ENCODE results near the gene NR5A1. TPM values are rescaled to one million over a fixed set of nuclear protein-coding genes. Genes with fewer than 3 reads are reported as not detected.

NR5A1 gene
- polyA plus RNA-seq, 3 donors, result not detected

DNA sequence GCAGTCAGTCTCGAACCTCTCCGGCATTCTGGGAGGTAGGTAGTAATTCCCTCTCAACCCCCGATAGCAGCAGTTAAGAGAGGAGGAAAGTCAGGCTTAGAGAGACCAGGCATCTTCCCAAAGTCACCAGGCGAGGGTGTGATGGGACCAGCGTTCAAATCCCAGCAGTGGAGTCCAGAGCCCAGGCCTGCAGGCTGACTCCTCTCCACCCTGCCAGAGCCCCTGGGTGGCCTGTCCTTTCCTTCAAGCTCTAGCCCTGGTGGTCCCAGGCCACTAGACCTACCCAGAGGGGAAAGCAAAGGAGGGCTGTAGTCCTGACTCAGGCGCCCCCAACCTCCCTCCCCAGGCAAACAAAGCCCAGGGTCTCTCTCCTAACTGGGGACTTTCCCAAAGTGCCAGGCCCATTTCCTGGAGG, 4.2 kb upstream of the NR5A1 start:
- Mint-ChIP-seq H3K9me3 (no peaks in the 10 kb centered on the region), H3K4me3 (no peak overlapping the region), H3K27me3 (ENCODE audit: low read depth in 3 of 3) (peaks cover 9 to 21% (median 12%) of the 10 kb centered on the region in 3 donors), H3K4me1 (peaks cover 20% of the 10 kb centered on the region), H3K27ac (no peak overlapping the region), H3K36me3 (no peaks in the 10 kb centered on the region)
- Histone ChIP-seq H3K27me3 (ENCODE audit: control insufficient read depth in 2 of 2, insufficient read depth in 2 of 2, low read length in 2 of 2) (peaks cover 0 to 4% of the 10 kb centered on the region in 2 donors), H3K4me1 (ENCODE audit: control insufficient read depth in 1 of 2, insufficient read depth in 2 of 2, low read length in 2 of 2) (peaks cover 7 to 8% of the 10 kb centered on the region in 2 donors), H3K27ac (ENCODE audit: low read depth in 1 of 2, low read length in 2 of 2) (no peak overlapping the region), H3K9ac (ENCODE audit: insufficient read depth, low read length, poor library complexity, severe bottlenecking) (no peak overlapping the region), H2AFZ (ENCODE audit: insufficient read depth, low read depth, low read length, poor library complexity, severe bottlenecking) (no peak overlapping the region), H4K20me1 (ENCODE audit: insufficient read depth, low read length) (no peaks in the 10 kb centered on the region), H3K36me3 (replicated peaks in 1 of 2; ENCODE audit: control insufficient read depth in 1 of 2, insufficient read depth in 2 of 2, low read length in 2 of 2) (no peaks in the 10 kb centered on the region), H3K4me2 (replicated peaks; ENCODE audit: extremely low read depth, low read length, poor library complexity, severe bottlenecking) (no peak overlapping the region), H3K4me3 (replicated peaks in 1 of 3; ENCODE audit: low read depth in 2 of 3, low read length in 3 of 3) (no peak overlapping the region), H3K79me2 (ENCODE audit: insufficient read depth, low read length) (no peaks in the 10 kb centered on the region), H3K9me3 (replicated peaks in 1 of 2; ENCODE audit: control insufficient read depth in 1 of 2, insufficient read depth in 1 of 2, low read length in 2 of 2) (no peaks in the 10 kb centered on the region)
- intact Hi-C loops (cut with micrococcal nuclease), result no loop called here
- TF ChIP-seq, protein P1, sequence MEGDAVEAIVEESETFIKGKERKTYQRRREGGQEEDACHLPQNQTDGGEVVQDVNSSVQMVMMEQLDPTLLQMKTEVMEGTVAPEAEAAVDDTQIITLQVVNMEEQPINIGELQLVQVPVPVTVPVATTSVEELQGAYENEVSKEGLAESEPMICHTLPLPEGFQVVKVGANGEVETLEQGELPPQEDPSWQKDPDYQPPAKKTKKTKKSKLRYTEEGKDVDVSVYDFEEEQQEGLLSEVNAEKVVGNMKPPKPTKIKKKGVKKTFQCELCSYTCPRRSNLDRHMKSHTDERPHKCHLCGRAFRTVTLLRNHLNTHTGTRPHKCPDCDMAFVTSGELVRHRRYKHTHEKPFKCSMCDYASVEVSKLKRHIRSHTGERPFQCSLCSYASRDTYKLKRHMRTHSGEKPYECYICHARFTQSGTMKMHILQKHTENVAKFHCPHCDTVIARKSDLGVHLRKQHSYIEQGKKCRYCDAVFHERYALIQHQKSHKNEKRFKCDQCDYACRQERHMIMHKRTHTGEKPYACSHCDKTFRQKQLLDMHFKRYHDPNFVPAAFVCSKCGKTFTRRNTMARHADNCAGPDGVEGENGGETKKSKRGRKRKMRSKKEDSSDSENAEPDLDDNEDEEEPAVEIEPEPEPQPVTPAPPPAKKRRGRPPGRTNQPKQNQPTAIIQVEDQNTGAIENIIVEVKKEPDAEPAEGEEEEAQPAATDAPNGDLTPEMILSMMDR (IDR thresholded peaks at IDR 0.05), result no peak
- DNase-seq, result no peak
- WGBS (ENCODE audit: insufficient coverage), result 100% methylated on average over 3 of the region's 6 CpGs

DNA sequence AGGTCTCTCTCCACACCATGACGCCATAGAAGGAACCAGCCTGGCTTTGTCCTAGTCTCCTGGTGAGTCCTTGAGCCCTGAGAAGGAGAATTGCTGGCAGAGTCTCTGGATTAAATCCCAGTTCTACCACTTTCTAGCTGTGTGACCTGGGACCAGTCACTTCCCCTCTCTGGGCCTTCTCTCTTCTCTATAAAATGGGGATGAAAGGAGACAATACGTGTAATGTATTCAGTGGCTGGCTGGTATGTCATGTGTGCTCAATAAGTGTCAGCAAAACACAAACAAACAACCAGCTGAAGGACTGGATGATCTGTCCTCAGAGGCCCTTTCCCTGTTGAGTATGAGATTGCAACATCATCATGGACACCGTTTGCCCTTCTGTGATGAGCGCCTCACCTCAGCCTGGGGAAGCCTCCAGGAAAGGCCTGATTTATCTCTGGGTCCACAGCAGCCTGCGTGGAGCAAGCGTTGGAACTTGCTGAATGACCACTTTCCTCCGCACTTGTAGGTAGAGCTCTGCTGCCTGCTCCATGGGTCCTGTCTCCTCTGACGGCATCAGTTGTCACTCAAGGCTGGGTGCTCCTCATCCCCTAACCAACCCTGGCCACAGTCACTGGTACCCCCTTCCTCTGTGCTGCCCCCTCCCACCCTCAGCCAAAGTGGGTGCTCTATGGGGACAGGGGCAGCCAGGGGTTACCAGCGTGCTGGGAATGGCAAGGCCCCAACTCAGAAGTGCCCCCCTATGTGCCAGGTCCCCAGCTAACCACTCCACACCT, 3.6 kb upstream of the NR5A1 start:
- Histone ChIP-seq H3K27ac (ENCODE audit: low read depth in 1 of 2, low read length in 2 of 2) (no peak overlapping the region), H3K9ac (ENCODE audit: insufficient read depth, low read length, poor library complexity, severe bottlenecking) (no peak overlapping the region), H3K4me1 (ENCODE audit: control insufficient read depth in 1 of 2, insufficient read depth in 2 of 2, low read length in 2 of 2) (peaks cover 7 to 8% of the 10 kb centered on the region in 2 donors), H3K9me3 (replicated peaks in 1 of 2; ENCODE audit: control insufficient read depth in 1 of 2, insufficient read depth in 1 of 2, low read length in 2 of 2) (no peaks in the 10 kb centered on the region), H3K4me3 (replicated peaks in 1 of 3; ENCODE audit: low read depth in 2 of 3, low read length in 3 of 3) (no peak overlapping the region), H3K4me2 (replicated peaks; ENCODE audit: extremely low read depth, low read length, poor library complexity, severe bottlenecking) (no peak overlapping the region), H3K79me2 (ENCODE audit: insufficient read depth, low read length) (no peaks in the 10 kb centered on the region), H3K36me3 (replicated peaks in 1 of 2; ENCODE audit: control insufficient read depth in 1 of 2, insufficient read depth in 2 of 2, low read length in 2 of 2) (no peaks in the 10 kb centered on the region), H2AFZ (ENCODE audit: insufficient read depth, low read depth, low read length, poor library complexity, severe bottlenecking) (no peak overlapping the region), H3K27me3 (ENCODE audit: control insufficient read depth in 2 of 2, insufficient read depth in 2 of 2, low read length in 2 of 2) (peaks cover 0 to 10% of the 10 kb centered on the region in 2 donors), H4K20me1 (ENCODE audit: insufficient read depth, low read length) (no peaks in the 10 kb centered on the region)
- H3K36me3 Mint-ChIP-seq, result no peaks in the 10 kb centered on the region
- no peaks in the 10 kb centered on the region for H3K9me3 Mint-ChIP-seq
- H3K27ac Mint-ChIP-seq, result peak overlapping the region in 1 of 7 donors; percentile 38
- TF ChIP-seq, protein P1 (IDR thresholded peaks at IDR 0.05), result no peak
- WGBS (ENCODE audit: insufficient coverage), result 70% methylated on average over 5 of the region's 9 CpGs
- peaks cover 15 to 27% (median 18%) of the 10 kb centered on the region in 3 donors for H3K27me3 Mint-ChIP-seq (ENCODE audit: low read depth in 3 of 3)
- no peak overlapping the region for H3K4me3 Mint-ChIP-seq
- DNase-seq, result no peak
- H3K4me1 Mint-ChIP-seq, result peaks cover 20% of the 10 kb centered on the region
- intact Hi-C loops (cut with micrococcal nuclease), result no loop called here
